COR-L47 (cell line): ENCODE data around the gene SLC25A6.
"Not testable (repeated sequence)": the region's sequence is repeated elsewhere in the genome, so short reads cannot be mapped to it uniquely, and the experiment has no call there.

Experiments used
- DNase-seq: peaks from one replicate; lab custom pipeline; 2025; lab: John Stamatoyannopoulos, UW

Gene SLC25A6

GRCh38 chrX:1391707-1392375 is at the start of gene SLC25A6:
TSS of gene SLC25A6 (minus strand) at chrX:1392113. CDS start at chrX:1392009, 104 bp downstream.
- DNase-seq = no peak

GRCh38 chrX:1440506-1440905 is 48.6 kb upstream of the SLC25A6 start:
- no peak for DNase-seq

GRCh38 chrX:1435241-1435895 is 43.5 kb upstream of the SLC25A6 start:
- no peak for DNase-seq

GRCh38 chrX:1434871-1435240 is 42.9 kb upstream of the SLC25A6 start:
- no peak for DNase-seq

- no peak for DNase-seq
Observed at GRCh38 chrX:1433646-1434357, 41.9 kb upstream of the SLC25A6 start.

- DNase-seq = no peak
Observed at GRCh38 chrX:1430451-1430850, 38.5 kb upstream of the SLC25A6 start.

GRCh38 chrX:1427756-1428155 is 35.8 kb upstream of the SLC25A6 start:
- no peak for DNase-seq

GRCh38 chrX:1426321-1426720 is 34.4 kb upstream of the SLC25A6 start:
- not testable (repeated sequence) for DNase-seq

GRCh38 chrX:1425381-1425780 is 33.5 kb upstream of the SLC25A6 start:
- no peak for DNase-seq

- no peak for DNase-seq
Observed at GRCh38 chrX:1424147-1424851, 32.4 kb upstream of the SLC25A6 start.

- DNase-seq = no peak
Observed at GRCh38 chrX:1423215-1423614, 31.3 kb upstream of the SLC25A6 start.

- no peak for DNase-seq
Observed at GRCh38 chrX:1422135-1422465, 30.2 kb upstream of the SLC25A6 start.

- DNase-seq = no peak
Observed at GRCh38 chrX:1421433-1422134, 29.7 kb upstream of the SLC25A6 start.

- no peak for DNase-seq
Observed at GRCh38 chrX:1420371-1420770, 28.5 kb upstream of the SLC25A6 start.

GRCh38 chrX:1419545-1420355 is 27.8 kb upstream of the SLC25A6 start:
- DNase-seq = no peak

- no peak for DNase-seq
Observed at GRCh38 chrX:1418901-1419544, 27.1 kb upstream of the SLC25A6 start.

- DNase-seq = no peak
Observed at GRCh38 chrX:1417921-1418771, 26.2 kb upstream of the SLC25A6 start.

- DNase-seq = no peak
Observed at GRCh38 chrX:1416965-1417760, 25.2 kb upstream of the SLC25A6 start.

GRCh38 chrX:1416327-1416784 is 24.4 kb upstream of the SLC25A6 start:
- no peak for DNase-seq
